Measurements from ENCODE around the gene ST3GAL4. TPM values are rescaled to one million over a fixed set of nuclear protein-coding genes. Genes with fewer than 3 reads are reported as not detected.

Gene ST3GAL4
- total and polyA plus RNA-seq, 2 donors (not counting 1 experiment from before 2014, with no cell fraction given), result 1.1 to 1.9 TPM

GRCh38 chr11:126433244-126433846 lies 77.9 kb downstream of the ST3GAL4 start:
- ATAC-seq (ENCODE audit: low read depth), result no peak
- no peaks in the 10 kb centered on the region for H3K36me3 ChIP-seq (replicated peaks in 1 of 2; ENCODE audit: control extremely low read depth in 1 of 2, control insufficient read depth in 1 of 2, extremely low read depth in 1 of 2, insufficient read depth in 2 of 2, low read length in 1 of 2)
- H3K4me3 ChIP-seq (ENCODE audit: control extremely low read depth in 1 of 5, extremely low read depth in 1 of 5, insufficient read depth in 1 of 5, low read depth in 2 of 5, low read length in 4 of 5), result no peak overlapping the region
- H3K27ac ChIP-seq (ENCODE audit: low read length in 2 of 2), result no peak overlapping the region
- ChIA-PET CTCF (interaction anchor here (0.7 kb wide), 1 partner anchor 47 kb away, joined by 3 read pairs; no protein-coding TSS in a partner anchor), POLR2A (interaction anchor here (0.6 kb wide), 1 partner anchor 598 kb away, joined by 3 read pairs; no protein-coding TSS in a partner anchor)
- Mint-ChIP-seq H3K4me3 (no peak overlapping the region), H3K27ac (no peak overlapping the region), H3K27me3 (no peaks in the 10 kb centered on the region), H3K4me1 (no peaks in the 10 kb centered on the region), H3K9me3 (ENCODE audit: insufficient read depth) (no peaks in the 10 kb centered on the region)
- no peaks in the 10 kb centered on the region for H3K4me1 ChIP-seq (ENCODE audit: control insufficient read depth in 2 of 2, insufficient read depth in 2 of 2, low read length in 2 of 2)
- H3K9ac ChIP-seq (ENCODE audit: low read length), result no peak overlapping the region
- H3K4me2 ChIP-seq (replicated peaks; ENCODE audit: low read depth, low read length, poor library complexity, severe bottlenecking), result no peak overlapping the region
- H2AFZ ChIP-seq (ENCODE audit: insufficient read depth, low read depth, low read length, poor library complexity, severe bottlenecking), result no peak overlapping the region
- WGBS (ENCODE audit: insufficient coverage), result 87% methylated on average over 11 of the region's 11 CpGs
- H3K27me3 ChIP-seq (replicated peaks in 1 of 4; ENCODE audit: control extremely low read depth in 1 of 4, control insufficient read depth in 3 of 4, insufficient read depth in 4 of 4, low read length in 3 of 4), result no peaks in the 10 kb centered on the region
- intact Hi-C loops (cut with micrococcal nuclease), result no loop called here
- no peaks in the 10 kb centered on the region for H4K20me1 ChIP-seq (ENCODE audit: control insufficient read depth, insufficient read depth, low read length, poor library complexity, severe bottlenecking)
- no peaks in the 10 kb centered on the region for H3K79me2 ChIP-seq (ENCODE audit: control insufficient read depth, insufficient read depth, low read length)
- DNase-seq, result no peak
- no peaks in the 10 kb centered on the region for H3K9me3 ChIP-seq (ENCODE audit: control extremely low read depth in 1 of 3, control insufficient read depth in 2 of 3, insufficient read depth in 1 of 3, low read length in 2 of 3)
- TF ChIP-seq EZH2 (IDR thresholded peaks at IDR 0.05; ENCODE audit: borderline replicate concordance, insufficient read depth, low read depth, low read length, poor library complexity, severe bottlenecking) (no peak), CTCF (IDR thresholded peaks at IDR 0.05) (no peak)
